Upper lobe of left lung (tissue), 6 donors: Measurements from ENCODE around the gene SF3B1. TPM values are rescaled to one million over a fixed set of nuclear protein-coding genes. Genes with fewer than 3 reads are reported as not detected.
A peak's percentile ranks its signal among the peaks of the same experiment; 100 is the strongest.
"Not testable (repeated sequence)": the region's sequence is repeated elsewhere in the genome, so short reads cannot be mapped to it uniquely, and the experiment has no call there.

ENCODE experiments used
- ATAC-seq, 2 donors: fragments of 200-7000 bp; cut with Tn5 transposase; one replicate each; pipeline ENCODE4 v1.9.1; 2022; ENCODE audit warnings: mild to moderate bottlenecking in 2 of 2, moderate library complexity in 2 of 2; ENCODE audit not compliant: low FRiP score in 2 of 2
- DNase-seq, 2 donors: peaks; one replicate each; pipeline ENCODE4 v3.0.0-alpha.2; 2019 to 2020
- H3K27ac ChIP-seq, 4 donors: fragments of 200-600 bp; sonication (generic); one replicate each; pipeline ENCODE4 v1.5.1; 2016 to 2019
- H3K27me3 ChIP-seq, 4 donors: fragments of 200-600 bp; sonication (generic); one replicate each; pipeline ENCODE4 v1.5.1; 2017 to 2019
- H3K36me3 ChIP-seq, 4 donors: fragments of 200-600 bp; sonication (generic); one replicate each; pipeline ENCODE4 v1.5.1; 2016 to 2019
- H3K4me1 ChIP-seq, 4 donors: fragments of 200-600 bp; sonication (generic); one replicate each; pipeline ENCODE4 v1.5.1; 2018 to 2019
- H3K4me3 ChIP-seq, 4 donors: fragments of 200-600 bp; sonication (generic); one replicate each; pipeline ENCODE4 v1.5.1; 2017 to 2019; ENCODE audit warnings: mild to moderate bottlenecking in 2 of 4, moderate library complexity in 1 of 4
- H3K9me3 ChIP-seq, 4 donors: fragments of 200-600 bp; sonication (generic); one replicate each; pipeline ENCODE4 v1.5.1; 2018 to 2019
- EP300 ChIP-seq, 4 donors: sonication (generic); formaldehyde crosslinking; IDR thresholded peaks; one replicate each; pipeline ENCODE4 v1.5.1; 2017; ENCODE audit warnings: antibody characterized with exemption in 4 of 4, control low read depth in 2 of 4
- POLR2A ChIP-seq, 4 donors: fragments of 450-650 bp; IDR thresholded peaks; one replicate each; pipeline ENCODE4 v1.5.1; 2016 to 2017; ENCODE audit warnings: antibody characterized with exemption in 4 of 4, mild to moderate bottlenecking in 2 of 4
- POLR2AphosphoS5 ChIP-seq, 2 donors: sonication (generic); formaldehyde crosslinking; IDR thresholded peaks; one replicate each; pipeline ENCODE4 v1.5.1; 2017; ENCODE audit warnings: antibody characterized with exemption in 2 of 2
- WGBS, 2 donors: methylation state at CpG; one replicate each; pipeline ENCODE4 v1.1.5; 2017 to 2018; 5-methylcytosine and 5-hydroxymethylcytosine counted together
- total RNA-seq, 6 donors: library from RNA; depleted of rRNA in 4 of 6; stranded (reverse); fragments of >200 nt in 4 of 6; gene quantifications; one replicate each; pipeline versions ENCODE4 v1.1.0 to v1.2.1, GENCODE V29; 2016 to 2021
- TF ChIP-seq, protein P1 (sequence below), 6 experiments: fragments of 450-650 bp in 4 of 6; fragments of 200-600 bp in 2 of 6; sonication (generic) in 2 of 6; IDR thresholded peaks; one replicate each; pipeline ENCODE4 v1.5.1; 2016 to 2019; ENCODE audit warnings: antibody characterized with exemption in 6 of 6
- donor health status: DM: no; HTN: no; CAD: no; lungs with moderate emphysema.
- donor health status: DM: no; HTN: yes; CAD: no; lungs with severe emphysema.

SF3B1 gene
- total RNA-seq, 6 donors from 2014 or later = 182 to 614 (median 203) TPM

DNA sequence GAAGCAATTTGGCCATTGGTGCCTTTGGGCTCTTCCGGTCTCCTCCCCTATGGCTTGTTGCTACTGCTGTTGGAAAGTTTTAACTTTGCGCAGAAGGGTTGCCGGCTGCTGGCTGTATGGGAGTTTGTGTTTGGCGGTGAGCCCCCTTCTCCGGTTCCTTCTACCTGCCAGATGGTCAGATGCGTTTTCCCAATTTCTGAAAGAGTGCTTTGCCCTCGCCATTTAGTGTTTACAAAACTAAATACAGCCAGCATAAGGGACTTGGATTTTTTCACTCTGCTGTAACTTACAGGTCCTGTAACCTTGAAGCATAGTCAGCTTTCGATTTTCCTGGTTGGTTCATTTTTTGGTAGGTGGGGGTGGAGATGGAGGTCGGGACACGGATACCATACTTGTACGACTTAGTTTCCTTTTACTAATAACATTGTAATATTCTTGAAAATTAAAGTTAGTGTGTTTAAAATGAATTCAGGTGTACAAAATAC is 19.1 kb upstream of the SF3B1 start:
- DNase-seq (peak in 1 of 2 donors; percentile 82), ATAC-seq (peak in 1 of 2 donors; percentile 86)
- H3K27me3 ChIP-seq = no peaks in the 10 kb centered on the region
- peaks cover 13 to 39% (median 22%) of the 10 kb centered on the region in 4 donors for H3K4me1 ChIP-seq
- no peaks in the 10 kb centered on the region for H3K9me3 ChIP-seq
- no peaks in the 10 kb centered on the region for H3K36me3 ChIP-seq
- H3K4me3 ChIP-seq = peak overlapping the region; percentile 17 to 94 (median 86)
- WGBS, 2 donors = 1 to 3% methylated on average over 9 to 11 of the region's 11 CpGs
- H3K27ac ChIP-seq = peak overlapping the region; percentile 95 to 100 (median 98)
- TF ChIP-seq, protein P1, sequence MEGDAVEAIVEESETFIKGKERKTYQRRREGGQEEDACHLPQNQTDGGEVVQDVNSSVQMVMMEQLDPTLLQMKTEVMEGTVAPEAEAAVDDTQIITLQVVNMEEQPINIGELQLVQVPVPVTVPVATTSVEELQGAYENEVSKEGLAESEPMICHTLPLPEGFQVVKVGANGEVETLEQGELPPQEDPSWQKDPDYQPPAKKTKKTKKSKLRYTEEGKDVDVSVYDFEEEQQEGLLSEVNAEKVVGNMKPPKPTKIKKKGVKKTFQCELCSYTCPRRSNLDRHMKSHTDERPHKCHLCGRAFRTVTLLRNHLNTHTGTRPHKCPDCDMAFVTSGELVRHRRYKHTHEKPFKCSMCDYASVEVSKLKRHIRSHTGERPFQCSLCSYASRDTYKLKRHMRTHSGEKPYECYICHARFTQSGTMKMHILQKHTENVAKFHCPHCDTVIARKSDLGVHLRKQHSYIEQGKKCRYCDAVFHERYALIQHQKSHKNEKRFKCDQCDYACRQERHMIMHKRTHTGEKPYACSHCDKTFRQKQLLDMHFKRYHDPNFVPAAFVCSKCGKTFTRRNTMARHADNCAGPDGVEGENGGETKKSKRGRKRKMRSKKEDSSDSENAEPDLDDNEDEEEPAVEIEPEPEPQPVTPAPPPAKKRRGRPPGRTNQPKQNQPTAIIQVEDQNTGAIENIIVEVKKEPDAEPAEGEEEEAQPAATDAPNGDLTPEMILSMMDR (IDR thresholded peaks at IDR 0.05) = no peak
- peak in 1 of 4 donors; percentile 2 for TF ChIP-seq EP300 (IDR thresholded peaks at IDR 0.05)

DNA sequence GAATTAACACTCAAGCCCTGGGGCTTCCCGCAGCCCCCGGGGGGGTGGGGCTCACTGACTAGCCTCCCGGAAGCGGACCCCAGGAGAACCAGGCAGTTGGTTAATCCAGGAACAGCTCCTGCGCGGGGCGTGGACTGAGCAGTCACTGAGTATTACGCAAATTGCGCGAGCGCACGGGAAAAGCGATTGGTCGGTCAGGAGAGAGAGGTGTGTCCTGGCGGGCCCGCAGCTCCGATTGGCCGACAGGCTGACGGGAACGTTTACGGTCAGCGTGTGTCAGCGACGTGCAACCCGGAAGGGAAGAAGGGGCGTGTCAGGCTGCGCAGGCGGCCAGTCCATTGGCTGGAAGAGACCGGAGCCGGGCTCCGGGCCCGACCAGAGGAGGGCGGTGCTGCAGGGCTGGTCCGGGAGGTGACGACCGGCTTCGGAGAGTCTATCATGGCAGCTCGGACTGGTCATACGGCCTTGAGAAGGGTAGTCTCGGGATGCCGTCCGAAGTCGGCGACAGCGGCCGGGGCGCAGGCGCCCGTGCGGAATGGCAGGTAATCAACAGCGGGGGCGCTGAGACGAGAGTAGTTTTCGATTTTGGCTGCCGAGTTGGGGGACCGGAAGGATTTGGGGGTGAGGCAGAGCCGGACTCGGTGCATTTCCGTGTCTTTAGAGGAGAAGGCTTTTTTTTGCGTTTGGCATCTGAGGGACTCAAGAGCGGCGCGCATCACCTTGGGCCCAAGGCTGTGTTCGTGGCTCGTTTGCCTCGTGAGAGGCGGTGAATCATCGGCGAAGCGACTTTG is 18.5 kb upstream of the SF3B1 start, which contains the start of gene COQ10B:
COQ10B (plus strand) TSS at position 430 of the 791 bp plus-strand sequence; CDS start at position 439, 9 bp downstream.
- WGBS, 2 donors = 0% methylated on average over 69 of the region's 70 CpGs; no CpG with 5 or more reads in 1 of the 2 donors
- ATAC-seq = peak; percentile 98 to 100
- peak; percentile 80 to 97 (median 89) for TF ChIP-seq POLR2A (IDR thresholded peaks at IDR 0.05)
- TF ChIP-seq EP300 (IDR thresholded peaks at IDR 0.05) = peak in 2 of 4 donors; percentile 15 to 64
- TF ChIP-seq POLR2AphosphoS5 (IDR thresholded peaks at IDR 0.05) = peak; percentile 95 to 96
- TF ChIP-seq, protein P1 (IDR thresholded peaks at IDR 0.05) = peak in 5 of 6 experiments; percentile 11 to 56 (median 25)
- no peaks in the 10 kb centered on the region for H3K27me3 ChIP-seq
- no peaks in the 10 kb centered on the region for H3K36me3 ChIP-seq
- peak within 1 kb of the TSS; percentile 43 to 94 (median 86) for H3K4me3 ChIP-seq
- peak within 1 kb of the TSS; percentile 95 to 100 (median 98) for H3K27ac ChIP-seq
- peaks cover 13 to 39% (median 22%) of the 10 kb centered on the region in 4 donors for H3K4me1 ChIP-seq
- H3K9me3 ChIP-seq = no peaks in the 10 kb centered on the region
- peak; percentile 98 to 100 for DNase-seq

DNA sequence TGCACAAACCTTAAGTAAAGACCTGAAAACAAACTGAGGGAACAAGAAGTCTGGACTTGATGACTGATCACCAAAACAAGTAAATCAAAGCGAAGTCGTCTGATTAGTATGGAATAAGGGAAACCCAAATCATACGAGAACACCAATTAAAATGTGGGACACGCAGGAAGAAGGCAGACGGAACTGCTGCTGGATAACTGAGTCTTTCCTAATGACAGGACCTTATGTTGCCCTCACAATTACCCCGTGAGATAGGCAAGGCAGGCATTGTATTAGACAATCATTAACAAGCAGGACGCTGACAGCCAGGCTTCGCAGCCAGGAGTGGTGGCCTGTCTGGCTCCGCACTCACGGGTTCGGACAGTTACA is 17.9 kb upstream of the SF3B1 start:
- peak overlapping the region; percentile 43 to 94 (median 86) for H3K4me3 ChIP-seq
- peak overlapping the region; percentile 95 to 100 (median 98) for H3K27ac ChIP-seq
- DNase-seq (no peak), ATAC-seq (no peak)
- no peaks in the 10 kb centered on the region for H3K27me3 ChIP-seq
- H3K4me1 ChIP-seq = peaks cover 13 to 38% (median 21%) of the 10 kb centered on the region in 4 donors
- 4 to 8% methylated on average over 6 to 11 of the region's 11 CpGs for WGBS, 2 donors
- TF ChIP-seq EP300 (IDR thresholded peaks at IDR 0.05) = no peak
- peak in 1 of 4 donors; percentile 41 for TF ChIP-seq POLR2A (IDR thresholded peaks at IDR 0.05)
- no peaks in the 10 kb centered on the region for H3K9me3 ChIP-seq
- H3K36me3 ChIP-seq = no peaks in the 10 kb centered on the region

DNA sequence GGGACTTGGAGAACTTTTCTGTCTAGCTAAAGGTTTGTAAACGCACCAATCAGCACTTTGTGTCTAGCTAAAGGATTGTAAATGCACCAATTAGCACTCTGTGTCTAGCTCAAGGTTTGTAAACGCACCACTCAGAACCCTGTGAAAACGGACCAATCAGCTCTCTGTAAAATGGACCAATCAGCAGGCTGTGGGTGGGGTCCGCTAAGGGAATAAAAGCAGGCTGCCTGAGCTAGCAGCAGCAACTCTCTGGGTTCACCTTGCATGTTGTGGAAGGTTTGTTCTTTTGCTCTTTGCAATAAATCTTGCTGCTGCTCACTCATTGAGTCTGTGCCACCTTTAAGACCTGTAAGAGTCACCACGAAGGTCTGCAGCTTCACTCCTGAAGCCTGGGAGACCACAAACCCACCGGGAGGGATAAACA is 16.1 kb upstream of the SF3B1 start:
- peak overlapping the region in 1 of 4 donors; percentile 13 for H3K4me3 ChIP-seq
- peaks cover 13 to 22% (median 17%) of the 10 kb centered on the region in 4 donors for H3K4me1 ChIP-seq
- H3K36me3 ChIP-seq, ATAC-seq, H3K27me3 ChIP-seq, H3K27ac ChIP-seq, DNase-seq, H3K9me3 ChIP-seq: not testable (repeated sequence)
- WGBS, 2 donors = 82 to 91% methylated on average over 6 of the region's 6 CpGs

DNA sequence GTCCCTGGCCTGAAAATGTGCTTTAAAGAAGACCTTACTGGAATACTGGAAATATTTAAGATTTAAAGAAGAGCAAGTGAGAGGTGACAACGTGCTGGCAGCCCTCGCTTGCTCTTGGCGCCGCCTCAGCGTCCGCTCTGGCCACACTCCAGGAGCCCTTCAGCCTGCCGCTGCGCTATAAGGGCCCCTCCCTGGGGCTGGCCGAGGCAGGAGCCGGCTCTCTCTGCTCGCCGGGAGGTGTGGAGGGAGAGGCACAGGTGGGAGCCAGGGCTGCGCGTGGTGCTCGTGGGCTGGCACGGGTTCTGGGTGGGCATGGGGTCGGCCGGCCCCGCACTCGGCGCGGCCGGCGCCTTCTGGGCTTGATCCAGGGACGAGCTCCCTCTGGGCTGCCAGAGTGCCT is 15.6 kb upstream of the SF3B1 start:
- Histone ChIP-seq H3K9me3 (no peaks in the 10 kb centered on the region), H3K4me1 (peaks cover 13 to 21% (median 16%) of the 10 kb centered on the region in 4 donors), H3K36me3 (no peaks in the 10 kb centered on the region), H3K4me3 (peak overlapping the region in 1 of 4 donors; percentile 13), H3K27ac (no peak overlapping the region), H3K27me3 (no peaks in the 10 kb centered on the region)
- TF ChIP-seq POLR2AphosphoS5 (IDR thresholded peaks at IDR 0.05) (no peak), EP300 (IDR thresholded peaks at IDR 0.05) (no peak), POLR2A (IDR thresholded peaks at IDR 0.05) (no peak)
- TF ChIP-seq, protein P1 (IDR thresholded peaks at IDR 0.05) = no peak
- ATAC-seq = no peak
- 75 to 90% methylated on average over 19 to 23 of the region's 25 CpGs for WGBS, 2 donors
- DNase-seq = peak; percentile 31 to 90
